ENCODE measurements around the gene PRSS23. TPM values are rescaled to one million over a fixed set of nuclear protein-coding genes. Genes with fewer than 3 reads are reported as not detected.

PRSS23 gene
- total and polyA plus RNA-seq, 2 donors (not counting 3 experiments of a cell fraction or from before 2014, with no cell fraction given) = 146 to 278 TPM

GRCh38 chr11:86790195-86790725 is 10.1 kb upstream of the PRSS23 start:
- Histone ChIP-seq H3K27ac (ENCODE audit: insufficient read depth, low read depth, low read length) (no peak overlapping the region), H3K36me3 (ENCODE audit: control insufficient read depth in 2 of 2, extremely low read depth in 1 of 2, insufficient read depth in 2 of 2, low read length in 2 of 2) (no peaks in the 10 kb centered on the region), H3K4me1 (ENCODE audit: control insufficient read depth, extremely low read depth, insufficient read depth, low read length) (no peaks in the 10 kb centered on the region), H3K4me2 (ENCODE audit: insufficient read depth, low read length) (no peak overlapping the region), H3K27me3 (ENCODE audit: control insufficient read depth in 2 of 2, insufficient read depth in 2 of 2, low read length in 2 of 2) (no peaks in the 10 kb centered on the region), H3K9me3 (replicated peaks; ENCODE audit: control insufficient read depth, insufficient read depth, low read length) (no peaks in the 10 kb centered on the region), H3K79me2 (ENCODE audit: control insufficient read depth, insufficient read depth, low read length) (no peaks in the 10 kb centered on the region), H4K20me1 (replicated peaks; ENCODE audit: control insufficient read depth, extremely low read depth, insufficient read depth, low read length) (no peaks in the 10 kb centered on the region), H3K4me3 (replicated peaks in 1 of 3; ENCODE audit: insufficient read depth in 1 of 3, low read depth in 1 of 3, low read length in 3 of 3) (no peak overlapping the region), H3K9me1 (replicated peaks; ENCODE audit: control insufficient read depth, extremely low read depth, insufficient read depth, low read length) (no peaks in the 10 kb centered on the region), H2AFZ (ENCODE audit: low read depth, low read length) (no peak overlapping the region), H3K9ac (replicated peaks; ENCODE audit: extremely low read depth, insufficient read depth, low read length) (no peak overlapping the region)
- TF ChIP-seq CTCF (IDR thresholded peaks at IDR 0.05; ENCODE audit: extremely low read depth in 1 of 2, insufficient read depth in 1 of 2, low read depth in 1 of 2, low read length in 2 of 2) = no peak
- DNase-seq (ENCODE audit: low read depth, low spot score) (no peak), FAIRE-seq (no peak)
- no TSS peak for BruUV-seq (replicated peaks)
- dilution Hi-C loops (cut with MboI; ENCODE audit: extremely low pct_ligation_motif_present, low sequenced_read_pairs) = no loop called here
- intact Hi-C loops (cut with micrococcal nuclease) = no loop called here
- CTCF ChIA-PET = no interaction called here
- POLR2A ChIA-PET = no interaction called here

GRCh38 chr11:86790867-86791849 is 9.2 kb upstream of the PRSS23 start:
- CTCF ChIA-PET = interaction anchor here (1.0 to 3.4 kb wide), 2 partner anchors 80 to 183 kb away, joined by 4 to 11 read pairs; no protein-coding TSS in a partner anchor
- DNase-seq (ENCODE audit: low read depth, low spot score) (no peak), FAIRE-seq (no peak)
- no peak overlapping the region for H3K4me2 ChIP-seq (ENCODE audit: insufficient read depth, low read length)
- no peaks in the 10 kb centered on the region for H3K9me3 ChIP-seq (replicated peaks; ENCODE audit: control insufficient read depth, insufficient read depth, low read length)
- dilution Hi-C loops (cut with MboI; ENCODE audit: extremely low pct_ligation_motif_present, low sequenced_read_pairs) (no loop called here), intact Hi-C loops (cut with micrococcal nuclease) (no loop called here)
- H3K36me3 ChIP-seq (ENCODE audit: control insufficient read depth in 2 of 2, extremely low read depth in 1 of 2, insufficient read depth in 2 of 2, low read length in 2 of 2) = no peaks in the 10 kb centered on the region
- no peak overlapping the region for H3K27ac ChIP-seq (ENCODE audit: insufficient read depth, low read depth, low read length)
- H3K4me1 ChIP-seq (ENCODE audit: control insufficient read depth, extremely low read depth, insufficient read depth, low read length) = peaks cover 4% of the 10 kb centered on the region
- POLR2A ChIA-PET = no interaction called here
- no peaks in the 10 kb centered on the region for H4K20me1 ChIP-seq (replicated peaks; ENCODE audit: control insufficient read depth, extremely low read depth, insufficient read depth, low read length)
- H3K9ac ChIP-seq (replicated peaks; ENCODE audit: extremely low read depth, insufficient read depth, low read length) = no peak overlapping the region
- no peaks in the 10 kb centered on the region for H3K79me2 ChIP-seq (ENCODE audit: control insufficient read depth, insufficient read depth, low read length)
- H2AFZ ChIP-seq (ENCODE audit: low read depth, low read length) = no peak overlapping the region
- no TSS peak for BruUV-seq (replicated peaks)
- H3K9me1 ChIP-seq (replicated peaks; ENCODE audit: control insufficient read depth, extremely low read depth, insufficient read depth, low read length) = no peaks in the 10 kb centered on the region
- no peak for TF ChIP-seq FOS (IDR thresholded peaks at IDR 0.05; ENCODE audit: borderline replicate concordance, insufficient read depth, low read length)
- no peak for TF ChIP-seq GATA2 (IDR thresholded peaks at IDR 0.05; ENCODE audit: insufficient read depth, insufficient read length, low read depth, low read length)
- TF ChIP-seq POLR2AphosphoS5 (IDR thresholded peaks at IDR 0.05; ENCODE audit: insufficient read depth, low read depth, low read length) = no peak
- no peak for TF ChIP-seq CTCF (IDR thresholded peaks at IDR 0.05; ENCODE audit: extremely low read depth in 1 of 2, insufficient read depth in 1 of 2, low read depth in 1 of 2, low read length in 2 of 2)
- no peak for TF ChIP-seq POLR2A (IDR thresholded peaks at IDR 0.05; ENCODE audit: low read depth, low read length)
- TF ChIP-seq MYC (IDR thresholded peaks at IDR 0.05; ENCODE audit: low read depth, low read length) = no peak
- no peak for TF ChIP-seq JUN (IDR thresholded peaks at IDR 0.05; ENCODE audit: borderline replicate concordance, insufficient read depth, insufficient read length, low read depth)
- no peak for TF ChIP-seq MAX (IDR thresholded peaks at IDR 0.05; ENCODE audit: insufficient read depth, insufficient read length)
- no peak for TF ChIP-seq EZH2 (IDR thresholded peaks at IDR 0.05; ENCODE audit: borderline replicate concordance, low read depth, low read length, severe bottlenecking)
- no peak overlapping the region for H3K4me3 ChIP-seq (replicated peaks in 1 of 3; ENCODE audit: insufficient read depth in 1 of 3, low read depth in 1 of 3, low read length in 3 of 3)
- H3K27me3 ChIP-seq (ENCODE audit: control insufficient read depth in 2 of 2, insufficient read depth in 2 of 2, low read length in 2 of 2) = no peaks in the 10 kb centered on the region

All from endothelial cell of umbilical vein (primary cell).